LNCAP (cell line): ENCODE data around the gene RTL1.

Experiments
- CTCF ChIP-seq: fragments of 450-650 bp; IDR thresholded peaks from 2 replicates; pipeline ENCODE4 v1.5.1; 2017; ENCODE audit warnings: mild to moderate bottlenecking

RTL1 gene

DNA sequence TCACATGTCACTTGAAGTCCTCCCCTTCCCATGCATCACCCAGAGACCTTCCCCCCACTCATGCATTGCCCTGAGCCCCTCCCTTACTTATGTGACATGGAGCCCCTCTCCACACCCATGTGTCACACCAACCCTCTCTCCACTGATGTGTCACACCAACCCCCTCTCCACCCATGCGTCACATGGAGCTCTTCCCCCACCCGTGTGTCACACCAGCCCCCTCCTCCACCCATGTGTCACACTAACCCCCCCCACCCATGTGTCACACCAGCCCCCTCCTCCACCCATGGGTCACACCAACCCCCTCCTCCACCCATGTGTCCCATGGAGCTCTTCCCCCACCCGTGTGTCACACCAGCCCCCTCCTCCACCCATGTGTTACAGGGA is 30.4 kb downstream of the RTL1 start:
- TF ChIP-seq CTCF = no peak

DNA sequence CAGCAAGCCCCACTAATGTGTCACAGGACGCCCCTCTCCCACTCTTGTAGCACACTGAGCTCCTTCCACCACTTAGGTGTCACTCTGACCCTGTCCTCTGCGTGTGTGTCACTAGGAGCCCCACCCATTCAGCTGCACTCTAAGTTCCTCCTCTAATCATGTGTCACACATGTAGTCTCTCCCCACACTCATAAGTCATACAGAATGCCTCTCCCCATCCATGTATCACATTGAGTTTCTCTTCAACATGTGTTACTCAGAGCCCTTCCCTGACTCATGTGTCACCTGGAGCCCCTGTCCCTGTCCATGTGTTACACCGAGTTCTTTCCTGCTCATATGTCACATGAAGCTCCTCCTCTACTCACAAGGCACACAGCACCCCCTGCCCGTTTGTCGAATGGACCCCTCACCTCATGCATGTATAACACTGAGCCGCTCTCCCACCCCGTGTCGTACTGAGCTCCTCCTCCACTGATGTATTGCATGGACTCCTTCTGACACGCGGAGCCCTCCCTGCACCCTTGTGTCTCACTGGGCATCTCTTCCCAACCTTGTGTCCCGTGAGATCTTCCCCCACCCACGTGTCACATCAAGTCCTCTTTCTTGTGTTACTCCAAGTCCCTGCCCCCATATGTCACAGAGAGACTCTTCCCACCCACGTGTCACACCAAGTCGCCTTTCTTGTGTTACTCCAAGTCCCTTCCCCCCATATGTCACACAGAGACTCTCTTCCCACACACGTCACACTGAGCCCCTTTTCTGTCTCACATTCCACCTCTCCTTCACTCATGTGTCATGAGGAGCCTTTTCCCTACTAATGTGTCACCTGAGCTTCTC is 31.0 kb downstream of the RTL1 start:
- TF ChIP-seq CTCF = no peak

DNA sequence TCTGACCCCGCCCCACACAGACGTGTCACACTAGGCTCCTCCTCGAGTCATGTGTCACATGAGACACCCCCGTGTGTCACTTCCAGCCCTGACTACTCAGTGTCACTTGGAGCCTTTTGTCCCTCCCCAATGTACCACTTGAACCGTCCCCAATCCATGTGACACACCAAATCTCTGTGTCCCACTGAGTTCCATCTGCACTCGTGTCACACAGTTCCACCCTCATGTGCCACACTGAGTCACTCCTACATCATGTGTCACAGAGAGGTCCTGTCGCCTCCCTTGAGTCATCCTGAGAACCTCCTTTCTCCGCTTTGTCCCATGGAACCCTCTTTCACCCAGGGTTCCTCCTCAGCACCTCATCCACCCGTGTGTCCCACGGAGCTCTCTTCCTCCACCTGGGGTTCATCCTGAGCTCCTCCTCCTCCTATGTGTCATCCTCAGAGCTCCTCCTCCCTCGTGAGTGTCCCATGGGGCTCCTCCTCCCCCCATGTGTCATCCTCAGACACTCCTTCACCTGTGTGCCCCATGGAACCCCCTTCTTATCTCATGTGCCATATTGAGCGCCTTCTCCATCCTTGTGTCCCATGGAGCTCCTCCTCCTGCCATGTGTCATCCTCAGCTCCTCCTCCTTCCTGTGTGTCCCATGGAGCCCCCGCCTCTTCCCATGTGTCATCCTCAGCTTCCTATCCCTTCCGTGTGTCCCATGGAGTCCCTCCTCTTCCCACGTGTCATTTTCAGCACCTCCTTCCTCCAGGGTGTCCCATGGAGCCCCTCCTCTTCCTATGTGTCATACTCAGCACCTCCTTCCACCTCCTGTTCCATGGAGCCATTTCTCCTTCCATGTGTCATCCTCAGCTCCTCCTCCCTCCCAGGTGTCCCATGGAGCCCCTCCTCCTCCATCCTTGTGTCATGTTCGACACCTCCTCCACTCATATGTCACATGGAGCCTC is 32.0 kb downstream of the RTL1 start:
- TF ChIP-seq CTCF = no peak

GRCh38 chr14:100868621-100869370 is 34.7 kb downstream of the RTL1 start:
- no peak for TF ChIP-seq CTCF

- no peak for TF ChIP-seq CTCF
These were observed 35.7 kb downstream of the RTL1 start for GRCh38 chr14:100867631-100868315.

- TF ChIP-seq CTCF = no peak
These were observed 36.6 kb downstream of the RTL1 start for GRCh38 chr14:100866666-100867630.
